ENCODE measurements around the gene ZNF217. TPM values are rescaled to one million over a fixed set of nuclear protein-coding genes. Genes with fewer than 3 reads are reported as not detected.

Gene ZNF217
- total RNA-seq, 2 experiments from 2014 or later = 104 to 113 TPM

GRCh38 chr20:53579581-53580375, 13.9 kb downstream of the ZNF217 start:
- peaks cover 92% of the 10 kb centered on the region for H3K36me3 Mint-ChIP-seq (ENCODE audit: low read depth)
- CTCF ChIA-PET = interaction anchor here (1.0 to 7.5 kb wide), 25 partner anchors 10 to 371 kb away, joined by 3 to 48 read pairs (median 4); partner anchors contain the start of gene ZNF217
- DNase-seq = peak; percentile 50
- H3K27me3 Mint-ChIP-seq (ENCODE audit: low read depth) = no peaks in the 10 kb centered on the region
- POLR2A ChIA-PET = interaction anchor here (0.8 to 4.6 kb wide), 11 partner anchors 9 to 337 kb away, joined by 3 to 56 read pairs (median 4); partner anchors contain the start of gene ZNF217
- H3K9me3 Mint-ChIP-seq (ENCODE audit: insufficient read depth) = no peaks in the 10 kb centered on the region
- peak overlapping the region; percentile 80 for H3K4me3 Mint-ChIP-seq
- H3K4me1 Mint-ChIP-seq (ENCODE audit: low read depth) = peaks cover 88% of the 10 kb centered on the region
- peak; percentile 28 for ATAC-seq
- H3K27ac Mint-ChIP-seq = peak overlapping the region; percentile 81

GRCh38 chr20:53579266-53579580, 14.4 kb downstream of the ZNF217 start:
- POLR2A ChIA-PET = interaction anchor here (1.3 to 4.6 kb wide), 8 partner anchors 10 to 305 kb away, joined by 3 to 56 read pairs (median 4); partner anchors contain the start of gene ZNF217
- CTCF ChIA-PET = interaction anchor here (1.0 to 7.5 kb wide), 22 partner anchors 12 to 371 kb away, joined by 3 to 48 read pairs (median 4); partner anchors contain the start of gene ZNF217
- Mint-ChIP-seq H3K27me3 (ENCODE audit: low read depth) (no peaks in the 10 kb centered on the region), H3K4me1 (ENCODE audit: low read depth) (peaks cover 88% of the 10 kb centered on the region), H3K9me3 (ENCODE audit: insufficient read depth) (no peaks in the 10 kb centered on the region), H3K4me3 (peak overlapping the region; percentile 80), H3K36me3 (ENCODE audit: low read depth) (peaks cover 95% of the 10 kb centered on the region), H3K27ac (peak overlapping the region; percentile 81)
- no peak for ATAC-seq
- DNase-seq = no peak

DNA sequence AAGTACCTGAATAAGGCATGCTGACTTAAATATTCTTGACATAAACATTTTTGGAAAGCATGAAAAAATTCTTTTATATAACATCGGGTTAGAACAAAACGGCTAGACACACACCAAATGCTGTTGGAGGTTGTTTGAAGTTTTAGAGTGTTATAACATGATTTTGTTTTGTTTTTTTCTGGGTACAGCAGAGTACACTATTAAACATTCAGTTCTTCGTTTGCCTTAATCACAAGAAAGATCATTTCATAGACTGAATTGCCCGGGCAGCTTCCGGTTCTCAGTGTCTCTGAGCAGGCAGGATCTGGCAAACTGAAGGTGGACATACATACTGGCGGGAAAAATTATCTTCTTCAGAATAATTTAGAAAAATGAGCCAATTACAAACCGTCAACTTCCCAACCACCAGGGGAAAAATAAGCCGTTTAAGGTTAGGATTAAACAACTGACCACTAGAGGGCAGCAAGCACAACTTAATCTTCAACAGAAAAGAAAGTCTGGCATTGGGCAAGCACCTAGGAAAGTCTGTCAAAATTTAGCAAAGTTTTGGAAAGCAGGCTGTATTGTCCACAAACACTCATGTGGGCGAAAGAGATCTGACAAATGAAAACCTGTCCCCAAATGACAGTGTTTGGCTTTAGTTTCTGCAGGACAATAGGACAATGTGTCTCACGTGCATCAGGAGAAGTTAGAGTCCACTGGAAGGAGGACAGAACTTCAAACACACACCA, 15.0 kb downstream of the ZNF217 start:
- H3K27ac Mint-ChIP-seq = peak overlapping the region; percentile 81
- peaks cover 95% of the 10 kb centered on the region for H3K36me3 Mint-ChIP-seq (ENCODE audit: low read depth)
- ChIA-PET CTCF (interaction anchor here (0.6 to 7.5 kb wide), 36 partner anchors 9 to 484 kb away, joined by 3 to 48 read pairs (median 4); partner anchors contain the start of gene ZNF217), POLR2A (interaction anchor here (0.7 to 4.6 kb wide), 10 partner anchors 10 to 362 kb away, joined by 3 to 56 read pairs (median 4); partner anchors contain the start of gene ZNF217)
- H3K4me1 Mint-ChIP-seq (ENCODE audit: low read depth) = peaks cover 87% of the 10 kb centered on the region
- no peaks in the 10 kb centered on the region for H3K27me3 Mint-ChIP-seq (ENCODE audit: low read depth)
- peak overlapping the region; percentile 80 for H3K4me3 Mint-ChIP-seq
- ATAC-seq (peak; percentile 35), DNase-seq (peak; percentile 84)
- H3K9me3 Mint-ChIP-seq (ENCODE audit: insufficient read depth) = no peaks in the 10 kb centered on the region

GRCh38 chr20:53576586-53577318, 16.9 kb downstream of the ZNF217 start:
- Mint-ChIP-seq H3K4me3 (peak overlapping the region; percentile 70), H3K36me3 (ENCODE audit: low read depth) (peaks cover 96% of the 10 kb centered on the region)
- CTCF ChIA-PET = interaction anchor here (1.5 to 7.5 kb wide), 5 partner anchors 177 to 486 kb away, joined by 6 to 48 read pairs (median 10); no protein-coding TSS in a partner anchor

GRCh38 chr20:53576195-53576580, 17.5 kb downstream of the ZNF217 start:
- POLR2A ChIA-PET = interaction anchor here (1.2 kb wide), 1 partner anchor 364 kb away, joined by 3 read pairs; no protein-coding TSS in a partner anchor
- Mint-ChIP-seq H3K9me3 (ENCODE audit: insufficient read depth) (no peaks in the 10 kb centered on the region), H3K27ac (peak overlapping the region; percentile 86), H3K36me3 (ENCODE audit: low read depth) (peaks cover 96% of the 10 kb centered on the region), H3K4me3 (peak overlapping the region; percentile 70), H3K27me3 (ENCODE audit: low read depth) (no peaks in the 10 kb centered on the region), H3K4me1 (ENCODE audit: low read depth) (peaks cover 85% of the 10 kb centered on the region)
- ATAC-seq (no peak), DNase-seq (no peak)
- CTCF ChIA-PET = interaction anchor here (1.0 to 7.5 kb wide), 5 partner anchors 180 to 370 kb away, joined by 3 to 48 read pairs (median 4); no protein-coding TSS in a partner anchor

More at GRCh38 chr20:53576586-53577318, 16.9 kb downstream of the ZNF217 start:
- Mint-ChIP-seq H3K27ac (peak overlapping the region; percentile 86), H3K9me3 (ENCODE audit: insufficient read depth) (no peaks in the 10 kb centered on the region), H3K27me3 (ENCODE audit: low read depth) (no peaks in the 10 kb centered on the region), H3K4me1 (ENCODE audit: low read depth) (peaks cover 87% of the 10 kb centered on the region)
- ATAC-seq (no peak), DNase-seq (peak; percentile 57)
- POLR2A ChIA-PET = interaction anchor here (0.5 to 1.2 kb wide), 3 partner anchors 46 to 364 kb away, joined by 3 read pairs; no protein-coding TSS in a partner anchor

DNA sequence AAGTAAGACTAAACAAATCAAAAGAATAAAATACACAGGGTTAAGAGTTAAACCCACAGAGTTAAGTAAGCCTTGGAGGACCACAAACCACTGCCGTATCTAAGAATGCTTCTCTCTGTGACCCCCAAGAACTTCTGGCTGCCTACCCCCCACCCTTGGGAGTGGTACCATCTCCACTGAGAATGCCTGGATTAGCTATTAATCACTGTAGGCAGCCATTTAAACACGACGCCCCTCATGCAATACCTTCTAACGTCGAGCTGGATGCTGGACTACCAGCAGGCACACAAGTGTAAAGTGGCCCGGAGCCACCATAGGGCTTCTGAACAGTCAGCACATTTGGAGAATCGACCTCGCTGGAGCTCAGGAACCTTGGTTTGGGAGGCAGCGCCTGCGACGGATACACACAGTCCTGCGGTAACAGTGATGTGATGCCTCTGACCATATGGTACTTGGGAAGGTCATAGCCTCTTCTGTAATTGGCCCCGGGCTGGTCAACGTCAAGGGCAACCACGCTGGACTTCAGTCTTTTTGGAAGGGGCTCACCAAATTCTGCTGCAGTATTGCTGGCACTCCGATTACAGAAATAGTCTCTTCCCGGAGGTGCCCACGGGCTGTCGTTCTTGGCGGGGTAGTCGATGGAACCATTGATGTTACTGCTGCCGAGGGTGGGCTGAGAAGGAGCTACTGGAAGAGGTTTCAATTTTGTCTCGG, 18.0 kb downstream of the ZNF217 start:
- Mint-ChIP-seq H3K4me3 (peak overlapping the region; percentile 70), H3K27ac (peak overlapping the region; percentile 86)
- POLR2A ChIA-PET = interaction anchor here (0.5 to 1.2 kb wide), 2 partner anchors 17 to 365 kb away, joined by 3 read pairs; no protein-coding TSS in a partner anchor

GRCh38 chr20:53574819-53575218, 18.8 kb downstream of the ZNF217 start:
- POLR2A ChIA-PET = interaction anchor here (0.5 kb wide), 1 partner anchor 18 kb away, joined by 3 read pairs; no protein-coding TSS in a partner anchor
- H3K4me1 Mint-ChIP-seq (ENCODE audit: low read depth) = peaks cover 87% of the 10 kb centered on the region
- H3K27ac Mint-ChIP-seq = peak overlapping the region; percentile 27
- CTCF ChIA-PET = interaction anchor here (0.6 to 1.4 kb wide), 4 partner anchors 181 to 365 kb away, joined by 3 to 7 read pairs (median 4); no protein-coding TSS in a partner anchor
- H3K36me3 Mint-ChIP-seq (ENCODE audit: low read depth) = peaks cover 94% of the 10 kb centered on the region
- no peak for ATAC-seq
- no peak for DNase-seq
- H3K27me3 Mint-ChIP-seq (ENCODE audit: low read depth) = no peaks in the 10 kb centered on the region
- H3K4me3 Mint-ChIP-seq = peak overlapping the region; percentile 13
- H3K9me3 Mint-ChIP-seq (ENCODE audit: insufficient read depth) = no peaks in the 10 kb centered on the region

More for the DNA sequence above, 18.0 kb downstream of the ZNF217 start:
- Mint-ChIP-seq H3K27me3 (ENCODE audit: low read depth) (no peaks in the 10 kb centered on the region), H3K9me3 (ENCODE audit: insufficient read depth) (no peaks in the 10 kb centered on the region), H3K4me1 (ENCODE audit: low read depth) (peaks cover 85% of the 10 kb centered on the region), H3K36me3 (ENCODE audit: low read depth) (peaks cover 96% of the 10 kb centered on the region)
- DNase-seq = no peak
- CTCF ChIA-PET = interaction anchor here (1.0 to 1.4 kb wide), 4 partner anchors 180 to 370 kb away, joined by 3 to 7 read pairs (median 4); no protein-coding TSS in a partner anchor
- no peak for ATAC-seq

DNA sequence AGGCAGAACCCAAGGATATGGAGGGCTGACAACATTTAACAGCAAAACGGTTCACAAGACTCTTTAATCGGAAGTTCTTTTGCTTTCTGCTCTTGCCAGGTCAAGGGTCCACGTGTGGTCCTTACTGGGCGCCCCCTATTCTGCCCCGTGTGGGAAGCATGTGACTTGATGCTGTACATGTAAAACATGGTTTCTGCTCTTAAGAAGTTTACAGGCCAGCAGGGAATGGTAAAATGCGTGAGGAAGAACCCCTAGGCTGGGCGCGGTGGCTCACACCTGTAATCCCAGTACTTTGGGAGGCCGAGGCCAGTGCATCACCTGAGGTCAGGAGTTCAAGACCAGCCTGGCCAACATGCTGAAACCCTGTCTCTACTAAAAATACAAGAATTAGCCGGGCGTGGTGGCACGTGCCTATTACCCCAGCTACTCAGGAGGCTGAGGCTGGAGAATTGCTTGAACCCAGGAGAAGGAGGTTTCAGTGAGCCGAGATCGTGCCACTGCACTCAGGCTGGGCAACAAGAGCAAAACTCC, 19.3 kb downstream of the ZNF217 start:
- Mint-ChIP-seq H3K27ac (no peak overlapping the region), H3K36me3 (ENCODE audit: low read depth) (peaks cover 93% of the 10 kb centered on the region), H3K9me3 (ENCODE audit: insufficient read depth) (no peaks in the 10 kb centered on the region), H3K4me1 (ENCODE audit: low read depth) (peaks cover 86% of the 10 kb centered on the region), H3K4me3 (peak overlapping the region; percentile 13), H3K27me3 (ENCODE audit: low read depth) (no peaks in the 10 kb centered on the region)
- POLR2A ChIA-PET = no interaction called here
- ATAC-seq (no peak), DNase-seq (no peak)
- CTCF ChIA-PET = no interaction called here

- H3K4me1 Mint-ChIP-seq (ENCODE audit: low read depth) = peaks cover 72% of the 10 kb centered on the region
- H3K4me3 Mint-ChIP-seq = no peak overlapping the region
- ATAC-seq (no peak), DNase-seq (no peak)
- no peaks in the 10 kb centered on the region for H3K27me3 Mint-ChIP-seq (ENCODE audit: low read depth)
- peak overlapping the region; percentile 20 for H3K27ac Mint-ChIP-seq
- H3K9me3 Mint-ChIP-seq (ENCODE audit: insufficient read depth) = no peaks in the 10 kb centered on the region
- CTCF ChIA-PET = interaction anchor here (1.4 kb wide), 1 partner anchor 300 kb away, joined by 4 read pairs; no protein-coding TSS in a partner anchor
- POLR2A ChIA-PET = no interaction called here
- H3K36me3 Mint-ChIP-seq (ENCODE audit: low read depth) = peaks cover 87% of the 10 kb centered on the region
Measured at GRCh38 chr20:53571555-53572286, 21.9 kb downstream of the ZNF217 start.
